ENCODE measurements around the gene IL10.

Gene IL10

DNA sequence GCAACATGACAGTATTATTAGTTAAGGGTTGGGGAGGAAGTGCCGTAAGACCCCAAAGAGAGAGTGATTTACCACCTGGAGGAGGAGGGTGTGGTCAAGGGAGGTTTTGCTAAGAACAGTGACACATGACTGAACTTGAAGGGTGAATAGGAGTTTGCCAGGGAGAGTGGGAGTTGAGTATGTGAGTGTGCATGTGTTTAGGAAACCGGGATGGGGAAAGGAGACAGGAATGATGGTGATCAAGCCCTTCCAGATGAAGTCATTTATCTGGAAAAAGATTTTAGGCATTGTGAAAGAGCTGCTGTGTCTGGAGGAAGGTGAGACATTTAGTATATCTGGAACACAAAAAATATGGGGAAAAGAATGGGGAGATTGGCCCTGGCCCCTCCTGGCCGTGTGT, 28.1 kb upstream of the IL10 start:
- TF ChIP-seq, protein P1, sequence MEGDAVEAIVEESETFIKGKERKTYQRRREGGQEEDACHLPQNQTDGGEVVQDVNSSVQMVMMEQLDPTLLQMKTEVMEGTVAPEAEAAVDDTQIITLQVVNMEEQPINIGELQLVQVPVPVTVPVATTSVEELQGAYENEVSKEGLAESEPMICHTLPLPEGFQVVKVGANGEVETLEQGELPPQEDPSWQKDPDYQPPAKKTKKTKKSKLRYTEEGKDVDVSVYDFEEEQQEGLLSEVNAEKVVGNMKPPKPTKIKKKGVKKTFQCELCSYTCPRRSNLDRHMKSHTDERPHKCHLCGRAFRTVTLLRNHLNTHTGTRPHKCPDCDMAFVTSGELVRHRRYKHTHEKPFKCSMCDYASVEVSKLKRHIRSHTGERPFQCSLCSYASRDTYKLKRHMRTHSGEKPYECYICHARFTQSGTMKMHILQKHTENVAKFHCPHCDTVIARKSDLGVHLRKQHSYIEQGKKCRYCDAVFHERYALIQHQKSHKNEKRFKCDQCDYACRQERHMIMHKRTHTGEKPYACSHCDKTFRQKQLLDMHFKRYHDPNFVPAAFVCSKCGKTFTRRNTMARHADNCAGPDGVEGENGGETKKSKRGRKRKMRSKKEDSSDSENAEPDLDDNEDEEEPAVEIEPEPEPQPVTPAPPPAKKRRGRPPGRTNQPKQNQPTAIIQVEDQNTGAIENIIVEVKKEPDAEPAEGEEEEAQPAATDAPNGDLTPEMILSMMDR (IDR thresholded peaks at IDR 0.05; ENCODE audit: low read depth, low read length): no peak
- H3K4me3 ChIP-seq (replicated peaks in 1 of 2; ENCODE audit: low read depth in 2 of 2, low read length in 2 of 2): no peak overlapping the region
- no peak for DNase-seq (ENCODE audit: low read depth in 2 of 2)

DNA sequence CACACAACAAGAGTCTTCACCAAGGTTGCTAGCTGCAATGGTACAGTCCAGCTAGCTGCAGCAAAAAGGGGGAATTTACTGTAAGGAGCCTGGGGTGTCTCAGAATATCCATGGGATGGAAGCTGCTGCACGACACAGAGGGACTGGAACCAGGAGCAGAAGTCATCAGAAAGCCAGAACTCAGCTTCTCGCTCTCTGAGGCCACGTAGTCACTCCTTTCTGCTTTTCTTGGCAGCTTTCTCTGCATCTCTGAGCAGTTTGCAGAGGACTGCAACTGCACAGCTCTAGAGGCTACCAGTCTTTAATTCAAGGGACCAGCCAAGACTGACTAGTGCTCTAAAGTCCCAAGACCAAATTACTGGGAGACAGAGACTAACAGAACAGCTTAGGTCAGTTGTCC, 27.0 kb upstream of the IL10 start:
- no peak for DNase-seq (ENCODE audit: low read depth in 2 of 2)
- TF ChIP-seq, protein P1 (IDR thresholded peaks at IDR 0.05; ENCODE audit: low read depth, low read length): no peak
- H3K4me3 ChIP-seq (replicated peaks in 1 of 2; ENCODE audit: low read depth in 2 of 2, low read length in 2 of 2): no peak overlapping the region

DNA sequence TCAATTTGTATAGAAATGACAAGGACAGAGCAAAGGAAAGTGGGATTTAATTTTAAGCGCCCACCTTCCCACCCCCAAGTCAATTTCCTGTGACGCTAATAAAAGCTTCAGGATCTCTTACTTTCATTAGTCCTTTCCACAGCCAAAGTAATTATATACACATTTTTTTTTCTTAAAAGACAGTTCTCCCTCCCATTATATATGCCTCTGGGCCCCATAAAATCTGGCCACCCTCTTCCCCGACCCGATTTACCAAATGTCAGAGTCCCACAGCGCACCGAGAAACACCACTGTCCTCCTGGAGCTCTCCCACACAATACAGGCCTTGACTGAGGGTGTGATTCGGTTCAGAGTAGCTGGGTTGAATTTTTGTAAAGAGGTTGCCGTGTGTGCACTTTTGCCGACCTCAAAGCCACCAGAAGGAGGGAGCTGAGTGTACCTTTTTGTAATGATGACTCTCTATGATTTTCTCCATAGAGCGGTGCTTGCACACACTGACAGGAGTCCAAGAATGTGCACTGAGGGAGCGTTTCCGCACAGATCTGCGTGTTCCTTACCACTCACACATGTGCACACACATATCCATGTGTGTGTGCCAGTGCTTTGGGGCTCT, 26.2 kb upstream of the IL10 start:
- DNase-seq (ENCODE audit: low read depth in 2 of 2): no peak
- H3K4me3 ChIP-seq (replicated peaks in 1 of 2; ENCODE audit: low read depth in 2 of 2, low read length in 2 of 2): no peak overlapping the region
- TF ChIP-seq, protein P1 (IDR thresholded peaks at IDR 0.05; ENCODE audit: low read depth, low read length): no peak

DNA sequence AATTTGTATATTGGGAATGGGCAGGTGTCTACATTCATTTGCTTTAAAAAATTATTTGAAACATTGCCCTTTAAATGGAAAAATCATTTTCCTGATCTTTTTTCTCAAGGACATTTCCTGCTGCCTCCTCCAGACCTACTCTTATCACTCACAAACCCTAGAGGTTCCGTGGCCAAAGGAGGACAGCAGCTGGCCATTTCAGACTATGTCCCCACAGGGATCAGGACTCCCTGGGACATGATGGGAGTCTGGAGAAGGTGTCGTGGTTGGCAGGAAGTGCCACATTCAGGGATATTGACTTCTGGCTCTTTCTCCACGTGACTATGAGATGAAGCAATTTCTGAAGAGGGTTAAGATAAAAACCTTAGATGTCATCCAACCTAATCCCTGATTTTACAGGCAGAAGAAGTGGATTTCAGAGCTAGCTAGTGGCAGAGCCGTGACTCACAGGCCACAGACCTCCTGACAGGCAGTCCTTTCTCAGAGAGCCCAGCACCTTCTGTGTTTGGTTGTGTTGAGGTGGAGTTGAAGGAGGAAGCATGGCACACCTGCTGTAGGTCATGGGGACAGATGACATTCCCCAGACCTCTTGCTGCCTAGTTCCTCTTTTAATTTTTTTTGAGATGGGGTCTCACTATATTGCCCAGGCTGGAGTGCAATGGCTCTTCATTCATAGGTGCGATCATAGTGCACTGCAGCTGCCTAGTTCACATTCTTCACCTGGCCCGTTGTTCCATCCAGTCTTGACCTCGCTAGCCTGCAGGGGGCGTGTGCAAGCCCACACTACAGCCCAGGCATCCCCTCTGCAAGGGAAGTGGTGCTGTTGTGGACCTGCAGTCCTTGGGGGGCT, 25.5 kb upstream of the IL10 start:
- TF ChIP-seq, protein P1 (IDR thresholded peaks at IDR 0.05; ENCODE audit: low read depth, low read length): peak; percentile 60
- H3K4me3 ChIP-seq (replicated peaks in 1 of 2; ENCODE audit: low read depth in 2 of 2, low read length in 2 of 2): no peak overlapping the region
- peak in 1 of 2 donors; percentile 26 for DNase-seq (ENCODE audit: low read depth in 2 of 2)

DNA sequence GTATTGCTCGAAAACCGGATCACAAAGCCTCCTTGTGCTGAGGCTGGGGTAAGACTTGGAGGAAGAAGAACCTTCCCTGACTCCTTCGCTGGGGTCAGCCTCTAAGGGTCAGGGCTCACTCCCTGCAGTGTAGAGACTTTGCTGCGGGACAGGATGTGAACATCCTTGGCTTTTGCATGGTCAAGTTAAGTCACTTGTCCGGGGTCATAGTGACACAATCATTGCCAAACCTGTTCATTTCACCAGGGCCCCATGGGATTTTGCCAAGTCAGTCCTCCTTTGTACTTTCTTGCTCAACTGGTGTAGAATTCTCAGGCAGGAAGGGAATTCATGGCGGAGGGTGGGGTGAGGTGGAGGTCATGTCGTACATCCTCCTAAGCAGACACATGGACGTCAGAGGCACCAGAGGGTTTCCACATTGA, 24.7 kb upstream of the IL10 start:
- TF ChIP-seq, protein P1 (IDR thresholded peaks at IDR 0.05; ENCODE audit: low read depth, low read length): no peak
- no peak for DNase-seq (ENCODE audit: low read depth in 2 of 2)
- H3K4me3 ChIP-seq (replicated peaks in 1 of 2; ENCODE audit: low read depth in 2 of 2, low read length in 2 of 2): no peak overlapping the region

DNA sequence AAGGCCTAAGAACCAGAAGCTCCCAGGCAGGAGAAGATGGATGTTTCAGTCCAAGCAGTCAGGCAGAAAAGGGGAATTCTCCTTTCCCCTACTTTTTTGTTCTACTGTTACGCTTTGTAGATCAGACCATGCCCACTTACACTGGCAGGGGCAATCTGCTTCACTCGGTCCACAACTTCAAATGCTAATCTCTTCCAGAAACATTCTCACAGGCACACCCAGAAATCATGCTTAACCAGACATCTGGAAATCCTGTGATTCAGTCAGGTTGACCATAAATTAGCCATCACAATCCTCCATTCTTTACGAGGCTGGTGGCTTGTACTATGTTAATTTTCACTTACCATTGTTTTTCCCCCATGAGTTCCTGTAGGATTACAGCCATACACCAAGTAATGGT, 23.8 kb upstream of the IL10 start:
- TF ChIP-seq, protein P1 (IDR thresholded peaks at IDR 0.05; ENCODE audit: low read depth, low read length): no peak
- H3K4me3 ChIP-seq (replicated peaks in 1 of 2; ENCODE audit: low read depth in 2 of 2, low read length in 2 of 2): no peak overlapping the region
- no peak for DNase-seq (ENCODE audit: low read depth in 2 of 2)
